Measurements from ENCODE around the gene ZNF808.
A peak's percentile ranks its signal among the peaks of the same experiment; 100 is the strongest.
"Not testable (repeated sequence)": the region's sequence is repeated elsewhere in the genome, so short reads cannot be mapped to it uniquely, and the experiment has no call there.

Gene ZNF808

GRCh38 chr19:52527134-52527955 lies at the start of gene ZNF808:
ZNF808 (plus strand) TSS chr19:52527668; CDS start chr19:52543285, 15,617 bp downstream.
- peak; percentile 81 for DNase-seq (ENCODE audit: low spot score)

GRCh38 chr19:52484111-52484743 lies 43.2 kb upstream of the ZNF808 start:
- not testable (repeated sequence) for DNase-seq (ENCODE audit: low spot score)

GRCh38 chr19:52485064-52485463 lies 42.4 kb upstream of the ZNF808 start:
- not testable (repeated sequence) for DNase-seq (ENCODE audit: low spot score)

GRCh38 chr19:52485561-52486240 lies 41.8 kb upstream of the ZNF808 start:
- DNase-seq (ENCODE audit: low spot score): not testable (repeated sequence)

- DNase-seq (ENCODE audit: low spot score): no peak
Observed at GRCh38 chr19:52492201-52492993, 35.1 kb upstream of the ZNF808 start.

GRCh38 chr19:52492994-52493470 lies 34.4 kb upstream of the ZNF808 start:
- no peak for DNase-seq (ENCODE audit: low spot score)

- no peak for DNase-seq (ENCODE audit: low spot score)
Observed at GRCh38 chr19:52494518-52494917, 33.0 kb upstream of the ZNF808 start.

- no peak for DNase-seq (ENCODE audit: low spot score)
Observed at GRCh38 chr19:52498571-52498970, 28.9 kb upstream of the ZNF808 start.

- not testable (repeated sequence) for DNase-seq (ENCODE audit: low spot score)
Observed at GRCh38 chr19:52500474-52500873, 27.0 kb upstream of the ZNF808 start.

GRCh38 chr19:52500991-52501390 lies 26.5 kb upstream of the ZNF808 start:
- DNase-seq (ENCODE audit: low spot score): not testable (repeated sequence)

- DNase-seq (ENCODE audit: low spot score): no peak
Observed at GRCh38 chr19:52507266-52507665, 20.2 kb upstream of the ZNF808 start.

- no peak for DNase-seq (ENCODE audit: low spot score)
Observed at GRCh38 chr19:52516191-52516590, 11.3 kb upstream of the ZNF808 start.

- DNase-seq (ENCODE audit: low spot score): no peak
Observed at GRCh38 chr19:52518646-52519045, 8.8 kb upstream of the ZNF808 start.

GRCh38 chr19:52519175-52519574 lies 8.3 kb upstream of the ZNF808 start:
- not testable (repeated sequence) for DNase-seq (ENCODE audit: low spot score)

GRCh38 chr19:52520013-52520412 lies 7.5 kb upstream of the ZNF808 start:
- DNase-seq (ENCODE audit: low spot score): no peak

- DNase-seq (ENCODE audit: low spot score): no peak
Observed at GRCh38 chr19:52522551-52522950, 4.9 kb upstream of the ZNF808 start.

GRCh38 chr19:52524086-52524485 lies 3.4 kb upstream of the ZNF808 start:
- DNase-seq (ENCODE audit: low spot score): no peak

- peak; percentile 12 for DNase-seq (ENCODE audit: low spot score)
Observed at GRCh38 chr19:52527956-52528351, 486 bp downstream of the ZNF808 start.

- DNase-seq (ENCODE audit: low spot score): no peak
Observed at GRCh38 chr19:52532480-52532879, 5.0 kb downstream of the ZNF808 start.

- DNase-seq (ENCODE audit: low spot score): no peak
Observed at GRCh38 chr19:52533901-52534300, 6.4 kb downstream of the ZNF808 start.

GRCh38 chr19:52535385-52535770 lies 7.9 kb downstream of the ZNF808 start:
- DNase-seq (ENCODE audit: low spot score): not testable (repeated sequence)
